Kidney epithelial cell (primary cell): ENCODE data around the gene CCM2. TPM values are rescaled to one million over a fixed set of nuclear protein-coding genes. Genes with fewer than 3 reads are reported as not detected.

ENCODE experiments used
- DNase-seq: peaks from one replicate; pipeline ENCODE4 v3.0.0-alpha.2; 2010; ENCODE audit warnings: low read depth
- H3K27me3 ChIP-seq: 2 replicates; pipeline ENCODE4 v1.6.0; 2011; ENCODE audit warnings: low read length; ENCODE audit not compliant: control insufficient read depth, insufficient read depth
- H3K36me3 ChIP-seq: 2 replicates; pipeline ENCODE4 v1.5.1; 2011; ENCODE audit warnings: low read length; ENCODE audit not compliant: control insufficient read depth, insufficient read depth
- H3K4me3 ChIP-seq: 2 replicates; pipeline ENCODE4 v1.5.1; 2011; ENCODE audit warnings: low read depth, mild to moderate bottlenecking, control low read depth, low read length
- total RNA-seq: library from RNA; depleted of rRNA; stranded (reverse); fragments of >200 nt; gene quantifications from 2 replicates; pipeline ENCODE4 v1.2.3, GENCODE V29; 2015
- TF ChIP-seq, protein P1 (sequence below): IDR thresholded peaks from 2 replicates; pipeline ENCODE4 v1.5.1; 2011; ENCODE audit warnings: mild to moderate bottlenecking, moderate library complexity, low read length, control low read depth, inconsistent platforms; ENCODE audit not compliant: insufficient read depth, poor library complexity, severe bottlenecking

CCM2 gene
- total RNA-seq, 1 donor from 2014 or later: 60.2 TPM

DNA sequence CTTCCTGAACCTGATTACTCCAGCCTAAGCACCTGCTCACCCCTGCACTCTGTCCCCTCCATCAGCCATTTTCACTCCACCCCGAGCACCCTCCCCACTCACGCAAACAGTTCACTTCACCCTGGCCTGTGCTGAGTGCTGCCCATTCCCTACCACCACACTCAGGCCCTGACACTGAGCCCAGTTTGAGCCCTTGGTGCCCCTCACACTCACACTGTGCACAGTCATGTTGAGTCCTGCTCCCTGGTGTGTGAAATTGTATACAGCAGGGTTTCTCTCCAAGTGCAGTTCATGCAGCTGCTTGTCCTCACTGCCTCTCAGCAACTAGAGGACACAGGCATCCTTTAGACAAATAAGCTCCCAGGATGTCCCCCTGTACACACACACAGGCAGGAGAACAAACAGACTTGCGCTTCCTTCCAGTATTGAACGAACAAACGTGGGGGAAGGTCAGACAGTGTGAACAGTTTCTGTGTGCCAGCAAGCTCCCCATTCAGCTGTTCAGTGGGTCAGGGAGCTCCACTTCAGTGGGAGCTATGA, 28.0 kb upstream of the CCM2 start:
- Histone ChIP-seq H3K4me3 (no peak overlapping the region), H3K27me3 (no peaks in the 10 kb centered on the region), H3K36me3 (no peaks in the 10 kb centered on the region)
- TF ChIP-seq, protein P1, sequence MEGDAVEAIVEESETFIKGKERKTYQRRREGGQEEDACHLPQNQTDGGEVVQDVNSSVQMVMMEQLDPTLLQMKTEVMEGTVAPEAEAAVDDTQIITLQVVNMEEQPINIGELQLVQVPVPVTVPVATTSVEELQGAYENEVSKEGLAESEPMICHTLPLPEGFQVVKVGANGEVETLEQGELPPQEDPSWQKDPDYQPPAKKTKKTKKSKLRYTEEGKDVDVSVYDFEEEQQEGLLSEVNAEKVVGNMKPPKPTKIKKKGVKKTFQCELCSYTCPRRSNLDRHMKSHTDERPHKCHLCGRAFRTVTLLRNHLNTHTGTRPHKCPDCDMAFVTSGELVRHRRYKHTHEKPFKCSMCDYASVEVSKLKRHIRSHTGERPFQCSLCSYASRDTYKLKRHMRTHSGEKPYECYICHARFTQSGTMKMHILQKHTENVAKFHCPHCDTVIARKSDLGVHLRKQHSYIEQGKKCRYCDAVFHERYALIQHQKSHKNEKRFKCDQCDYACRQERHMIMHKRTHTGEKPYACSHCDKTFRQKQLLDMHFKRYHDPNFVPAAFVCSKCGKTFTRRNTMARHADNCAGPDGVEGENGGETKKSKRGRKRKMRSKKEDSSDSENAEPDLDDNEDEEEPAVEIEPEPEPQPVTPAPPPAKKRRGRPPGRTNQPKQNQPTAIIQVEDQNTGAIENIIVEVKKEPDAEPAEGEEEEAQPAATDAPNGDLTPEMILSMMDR: no peak
- no peak for DNase-seq

DNA sequence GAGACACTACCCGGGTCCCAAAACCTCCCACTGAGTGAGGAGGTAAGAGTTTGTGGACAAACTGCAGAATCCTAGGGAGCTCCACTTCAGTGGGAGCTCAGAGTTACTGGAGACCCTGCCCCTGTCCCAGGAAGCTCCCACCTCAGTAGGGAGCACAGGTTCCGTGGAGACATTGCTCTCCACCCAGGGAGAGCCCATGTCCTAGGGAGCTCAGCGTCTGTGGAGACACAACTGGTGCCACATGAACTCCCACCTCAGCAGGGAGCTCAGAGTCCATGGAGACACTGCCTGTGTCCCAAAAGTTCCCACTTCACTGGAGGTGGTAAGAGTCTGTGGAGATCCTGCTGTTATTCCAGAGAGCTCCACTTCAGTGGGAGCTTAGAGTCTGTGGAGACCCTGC, 27.4 kb upstream of the CCM2 start:
- no peak for DNase-seq
- TF ChIP-seq, protein P1: no peak
- no peaks in the 10 kb centered on the region for H3K27me3 ChIP-seq
- no peaks in the 10 kb centered on the region for H3K36me3 ChIP-seq
- no peak overlapping the region for H3K4me3 ChIP-seq

DNA sequence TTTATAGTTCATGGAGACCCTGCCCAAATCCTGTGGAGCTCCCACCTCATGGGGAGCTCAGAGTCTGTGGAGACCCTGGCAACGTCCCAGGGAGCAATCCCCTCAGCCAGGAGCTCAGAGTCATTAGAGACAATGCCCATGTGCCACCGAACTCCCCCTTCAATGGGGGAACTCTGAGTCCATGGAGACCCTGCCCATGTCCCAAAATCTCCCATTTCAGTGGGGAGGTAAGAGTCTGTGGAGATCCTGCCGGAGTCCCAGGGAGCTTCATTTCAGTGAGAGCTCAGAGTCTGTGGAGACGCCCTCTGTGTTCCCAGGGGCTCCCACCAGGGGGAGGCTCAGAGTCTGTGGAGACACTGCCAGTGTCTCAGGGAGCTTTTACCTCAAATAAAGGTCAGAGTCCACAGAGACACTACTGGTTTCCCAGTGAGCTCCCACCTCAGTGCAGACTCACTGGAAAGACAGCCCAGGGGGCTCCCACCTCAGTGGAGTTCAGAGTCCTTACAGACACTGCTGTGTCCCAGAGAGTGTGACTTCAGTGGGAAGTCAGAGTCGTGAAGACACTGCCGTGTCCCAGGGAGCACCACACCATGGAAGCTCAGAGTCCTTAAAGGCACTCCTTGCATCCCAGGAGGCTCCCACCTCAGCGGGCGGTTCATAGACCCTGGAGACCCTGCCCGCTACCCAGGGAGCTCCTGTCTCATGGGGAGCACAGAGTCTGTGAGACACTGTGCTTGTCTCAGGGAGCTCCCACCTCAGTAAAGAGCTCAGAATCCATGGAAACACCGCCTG, 26.2 kb upstream of the CCM2 start:
- TF ChIP-seq, protein P1: peak; percentile 61
- no peaks in the 10 kb centered on the region for H3K27me3 ChIP-seq
- no peak for DNase-seq
- H3K4me3 ChIP-seq: no peak overlapping the region
- no peaks in the 10 kb centered on the region for H3K36me3 ChIP-seq

GRCh38 chr7:44974549-44974948, 25.5 kb upstream of the CCM2 start:
- TF ChIP-seq, protein P1: no peak
- no peak overlapping the region for H3K4me3 ChIP-seq
- H3K27me3 ChIP-seq: no peaks in the 10 kb centered on the region
- no peak for DNase-seq
- no peaks in the 10 kb centered on the region for H3K36me3 ChIP-seq

DNA sequence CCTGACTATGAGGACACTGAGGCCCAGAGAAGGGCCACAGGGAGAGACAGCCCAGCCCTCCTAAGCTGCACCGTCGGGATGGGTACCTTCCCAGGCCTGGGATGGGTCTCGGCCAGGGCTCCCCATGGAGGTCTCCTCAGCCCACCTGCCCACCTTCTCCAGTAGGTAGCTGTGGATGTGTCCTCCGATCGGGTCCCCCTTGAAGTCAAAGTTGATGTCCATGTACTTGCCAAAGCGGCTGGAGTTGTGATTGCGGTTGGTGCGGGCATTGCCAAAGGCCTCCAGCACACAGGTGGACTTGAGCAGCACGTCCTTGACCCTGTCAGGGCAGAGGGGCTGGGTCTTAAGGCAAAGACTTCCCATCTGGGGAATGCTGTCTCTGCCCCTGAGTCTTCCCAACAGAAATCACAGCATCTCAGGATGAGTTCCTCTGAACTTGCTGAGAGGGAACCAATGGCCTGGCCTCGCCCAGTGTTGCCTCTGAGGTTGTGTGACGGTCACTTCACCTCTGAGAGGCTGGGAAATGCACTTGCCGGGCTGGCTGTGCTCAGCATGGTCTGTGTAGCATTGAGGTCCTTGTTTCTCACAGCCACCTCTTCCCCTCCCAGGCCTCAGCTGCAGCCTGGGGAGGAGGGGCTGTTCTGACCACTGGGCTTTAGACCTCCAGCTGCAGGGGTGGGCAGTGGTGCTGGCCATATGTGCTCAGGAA, 24.5 kb upstream of the CCM2 start:
- no peak overlapping the region for H3K4me3 ChIP-seq
- DNase-seq: no peak
- TF ChIP-seq, protein P1: no peak
- no peaks in the 10 kb centered on the region for H3K27me3 ChIP-seq
- H3K36me3 ChIP-seq: no peaks in the 10 kb centered on the region
